NCI-H446 treated with DMSO at 0.1 percent for 48 hours (cell line): ENCODE results near the gene BPIFB2.

Experiments used
- DNase-seq: peaks from one replicate; lab custom pipeline; 2025; lab: John Stamatoyannopoulos, UW

The BPIFB2 gene

GRCh38 chr20:33005908-33006775 is 1.4 kb upstream of the BPIFB2 start:
- no peak for DNase-seq

- no peak for DNase-seq
These were observed 628 bp upstream of the BPIFB2 start for GRCh38 chr20:33006776-33007375.

- DNase-seq, result no peak
These were observed 1.1 kb downstream of the BPIFB2 start for GRCh38 chr20:33008336-33009213.

- DNase-seq, result no peak
These were observed 2.0 kb downstream of the BPIFB2 start for GRCh38 chr20:33009214-33010132.

GRCh38 chr20:33010133-33010504 is 2.6 kb downstream of the BPIFB2 start:
- no peak for DNase-seq

GRCh38 chr20:33010674-33011449 is 3.4 kb downstream of the BPIFB2 start:
- DNase-seq, result no peak

- no peak for DNase-seq
These were observed 5.1 kb downstream of the BPIFB2 start for GRCh38 chr20:33012327-33013189.

GRCh38 chr20:33013701-33014326 is 6.3 kb downstream of the BPIFB2 start:
- no peak for DNase-seq

GRCh38 chr20:33014336-33015113 is 7.0 kb downstream of the BPIFB2 start:
- DNase-seq, result no peak

GRCh38 chr20:33015114-33015484 is 7.6 kb downstream of the BPIFB2 start:
- no peak for DNase-seq

GRCh38 chr20:33015700-33016580 is 8.4 kb downstream of the BPIFB2 start:
- DNase-seq, result no peak

- DNase-seq, result no peak
These were observed 9.1 kb downstream of the BPIFB2 start for GRCh38 chr20:33016581-33017109.

GRCh38 chr20:33017542-33017941 is 10.0 kb downstream of the BPIFB2 start:
- no peak for DNase-seq

GRCh38 chr20:33018169-33018931 is 10.8 kb downstream of the BPIFB2 start:
- no peak for DNase-seq

- no peak for DNase-seq
These were observed 12.2 kb downstream of the BPIFB2 start for GRCh38 chr20:33019465-33020277.
